K562 (cell line): ENCODE measurements around the gene GALR3. TPM values are rescaled to one million over a fixed set of nuclear protein-coding genes. Genes with fewer than 3 reads are reported as not detected.

Source experiments
- AFF1 ChIP-seq, 2 experiments: fragments of 450-650 bp; IDR thresholded peaks; 2 replicates each; pipeline ENCODE4 v1.6.1; 2018; ENCODE audit warnings: mild to moderate bottlenecking in 2 of 2, low read depth in 1 of 2; ENCODE audit not compliant: partially characterized antibody in 2 of 2
- ATF1 ChIP-seq, 2 experiments: fragments of 450-650 bp in 1 of 2; IDR thresholded peaks; 2 replicates each; pipeline ENCODE4 v1.6.1; 2016; ENCODE audit warnings: missing compliant biosample characterization in 1 of 2, missing genetic modification characterization in 1 of 2
- ESRRA ChIP-seq: fragments of 450-650 bp; IDR thresholded peaks from 2 replicates; pipeline ENCODE4 v1.6.1; 2014; ENCODE audit warnings: low read depth, mild to moderate bottlenecking, moderate library complexity, borderline replicate concordance
- ETV5 ChIP-seq: sonication (generic); formaldehyde crosslinking; IDR thresholded peaks from 2 replicates; pipeline ENCODE4 v1.4.0; 2020; ENCODE audit warnings: low read depth, mild to moderate bottlenecking, missing genetic modification reagents
- GTF2E2 ChIP-seq: fragments of 200-800 bp; sonication (Bioruptor generic); IDR thresholded peaks from 2 replicates; pipeline ENCODE4 v1.6.1; 2016; ENCODE audit warnings: missing genetic modification characterization, missing compliant biosample characterization
- IFI16 ChIP-seq: fragments of 250-450 bp; sonication (Bioruptor Pico); IDR thresholded peaks from 2 replicates; pipeline ENCODE4 v2.1.2; 2022; ENCODE audit warnings: mild to moderate bottlenecking, inconsistent platforms
- KDM4B ChIP-seq, 2 experiments: fragments of 450-650 bp in 1 of 2; sonication (generic) in 1 of 2; IDR thresholded peaks; 2 replicates each; pipeline ENCODE4 v1.6.1; 2016 to 2017; ENCODE audit warnings: borderline replicate concordance in 2 of 2, antibody characterized with exemption in 1 of 2, low read depth in 1 of 2, mild to moderate bottlenecking in 1 of 2
- KLF13 ChIP-seq: fragments of 450-650 bp; IDR thresholded peaks from 2 replicates; pipeline ENCODE4 v1.6.1; 2016; ENCODE audit warnings: missing genetic modification characterization, low read depth, mild to moderate bottlenecking, missing compliant biosample characterization, moderate library complexity, borderline replicate concordance
- MED1 ChIP-seq: sonication (generic); formaldehyde crosslinking; IDR thresholded peaks from 2 replicates; pipeline ENCODE4 v1.8.1; 2023; ENCODE audit warnings: missing genetic modification reagents, borderline replicate concordance
- POLR2AphosphoS5 ChIP-seq: IDR thresholded peaks from 2 replicates; pipeline ENCODE4 v1.6.1; 2011; ENCODE audit warnings: mild to moderate bottlenecking, low read depth, low read length, moderate library complexity; ENCODE audit not compliant: control insufficient read depth, insufficient read depth
- RBBP5 ChIP-seq: fragments of 200-600 bp; sonication (generic); IDR thresholded peaks from 2 replicates; pipeline ENCODE4 v1.6.1; 2012; ENCODE audit warnings: borderline replicate concordance, mild to moderate bottlenecking, low read length, control low read depth, inconsistent platforms; ENCODE audit not compliant: insufficient read depth, poor library complexity, severe bottlenecking
- SUPT5H ChIP-seq: fragments of 450-650 bp; IDR thresholded peaks from 2 replicates; pipeline ENCODE4 v1.6.1; 2016
- TBP ChIP-seq: optimal IDR thresholded peaks from 2 replicates; pipeline ENCODE3; 2011; ENCODE audit warnings: low read depth, low read length, improper control_type of control experiment
- polyA plus RNA-seq, 8 experiments: library from polyadenylated mRNA; depleted of rRNA in 4 of 8; stranded (reverse) in 5 of 8; unstranded in 3 of 8; fragments of >200 nt; fragmentation: Nextera tagmentation in 2 of 8; fragmentation: Illumina TruSeq in 1 of 8; extraction: Ambion mirVana in 2 of 8; extraction: Trizol in 1 of 8; gene quantifications; 2 replicates each; pipeline versions ENCODE4 v1.2.1 to v1.2.3, GENCODE V29; 2011 to 2014; ENCODE audit warnings: inconsistent platforms in 1 of 8, missing spikeins in 1 of 8
- total RNA-seq, 7 experiments: library from RNA; depleted of rRNA in 6 of 7; stranded (reverse); fragments of >200 nt in 6 of 7; fragmentation: Illumina TruSeq in 2 of 7; extraction: Trizol in 2 of 7; gene quantifications; 2 replicates each; pipeline versions ENCODE4 v1.2.1 to v1.2.3, GENCODE V29; 2011 to 2021; ENCODE audit warnings: low replicate concordance in 1 of 7
- TF ChIP-seq, protein P1 (sequence below): fragments of 450-650 bp; IDR thresholded peaks from 2 replicates; pipeline ENCODE4 v1.7.1; 2018; ENCODE audit warnings: mild to moderate bottlenecking, low read depth; ENCODE audit not compliant: partially characterized antibody
- TF ChIP-seq, protein P2 (sequence below): fragments of 450-650 bp; IDR thresholded peaks from 2 replicates; pipeline ENCODE4 v1.6.1; 2016; ENCODE audit warnings: antibody characterized with exemption
- TF ChIP-seq, protein P3 (sequence below): IDR thresholded peaks from 3 replicates; pipeline ENCODE4 v1.6.1; 2011; ENCODE audit warnings: borderline replicate concordance, mild to moderate bottlenecking; ENCODE audit not compliant: insufficient read length, insufficient read depth

GALR3 gene
- total and polyA plus RNA-seq, 9 of the 15 experiments (the other 6 are each of a cell fraction or from before 2014, with no cell fraction given) = 0.13 TPM; not detected in 8

- TF ChIP-seq KLF13 (tag) (0 out of 2 replicates have a peak, but pooled peaks have one; percentile 47), MED1 (CRISPR knock-in tag) (0 out of 2 replicates have a peak, but pooled peaks have one; percentile 56), GTF2E2 (tag) (peak; percentile 86; the same call in 1 of the 2 replicates), ESRRA (0 out of 2 replicates have a peak, but pooled peaks have one; percentile 14), RBBP5 (peak; percentile 75), AFF1 (IDR thresholded peaks at IDR 0.05; ENCODE audit: low read depth in 1 of 2, partially characterized antibody in 2 of 2) (peak in 1 of 2 experiments; percentile 66), ETV5 (peak; percentile 84), IFI16 (CRISPR knock-in tag) (no peak), SUPT5H (peak; percentile 97), ATF1 (CRISPR knock-in tag; IDR thresholded peaks at IDR 0.05) (no peak), ATF1 (tag; IDR thresholded peaks at IDR 0.05) (peak; percentile 37; the same call in 1 of the 2 replicates), KDM4B (IDR thresholded peaks at IDR 0.05; ENCODE audit: borderline replicate concordance in 2 of 2, low read depth in 1 of 2) (0 out of 4 replicates have a peak, but pooled peaks of 1 of the 2 experiments have one; percentile 68), POLR2AphosphoS5 (peak; percentile 85), TBP (peak; percentile 79)
- TF ChIP-seq, protein P1, sequence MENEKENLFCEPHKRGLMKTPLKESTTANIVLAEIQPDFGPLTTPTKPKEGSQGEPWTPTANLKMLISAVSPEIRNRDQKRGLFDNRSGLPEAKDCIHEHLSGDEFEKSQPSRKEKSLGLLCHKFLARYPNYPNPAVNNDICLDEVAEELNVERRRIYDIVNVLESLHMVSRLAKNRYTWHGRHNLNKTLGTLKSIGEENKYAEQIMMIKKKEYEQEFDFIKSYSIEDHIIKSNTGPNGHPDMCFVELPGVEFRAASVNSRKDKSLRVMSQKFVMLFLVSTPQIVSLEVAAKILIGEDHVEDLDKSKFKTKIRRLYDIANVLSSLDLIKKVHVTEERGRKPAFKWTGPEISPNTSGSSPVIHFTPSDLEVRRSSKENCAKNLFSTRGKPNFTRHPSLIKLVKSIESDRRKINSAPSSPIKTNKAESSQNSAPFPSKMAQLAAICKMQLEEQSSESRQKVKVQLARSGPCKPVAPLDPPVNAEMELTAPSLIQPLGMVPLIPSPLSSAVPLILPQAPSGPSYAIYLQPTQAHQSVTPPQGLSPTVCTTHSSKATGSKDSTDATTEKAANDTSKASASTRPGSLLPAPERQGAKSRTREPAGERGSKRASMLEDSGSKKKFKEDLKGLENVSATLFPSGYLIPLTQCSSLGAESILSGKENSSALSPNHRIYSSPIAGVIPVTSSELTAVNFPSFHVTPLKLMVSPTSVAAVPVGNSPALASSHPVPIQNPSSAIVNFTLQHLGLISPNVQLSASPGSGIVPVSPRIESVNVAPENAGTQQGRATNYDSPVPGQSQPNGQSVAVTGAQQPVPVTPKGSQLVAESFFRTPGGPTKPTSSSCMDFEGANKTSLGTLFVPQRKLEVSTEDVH = peak; percentile 78
- TF ChIP-seq, protein P2, sequence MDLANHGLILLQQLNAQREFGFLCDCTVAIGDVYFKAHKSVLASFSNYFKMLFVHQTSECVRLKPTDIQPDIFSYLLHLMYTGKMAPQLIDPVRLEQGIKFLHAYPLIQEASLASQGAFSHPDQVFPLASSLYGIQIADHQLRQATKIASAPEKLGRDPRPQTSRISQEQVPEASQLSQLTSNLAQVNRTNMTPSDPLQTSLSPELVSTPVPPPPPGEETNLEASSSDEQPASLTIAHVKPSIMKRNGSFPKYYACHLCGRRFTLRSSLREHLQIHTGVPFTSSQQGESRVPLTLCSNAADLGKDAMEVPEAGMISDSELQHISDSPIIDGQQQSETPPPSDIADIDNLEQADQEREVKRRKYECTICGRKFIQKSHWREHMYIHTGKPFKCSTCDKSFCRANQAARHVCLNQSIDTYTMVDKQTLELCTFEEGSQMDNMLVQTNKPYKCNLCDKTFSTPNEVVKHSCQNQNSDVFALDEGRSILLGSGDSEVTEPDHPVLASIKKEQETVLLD = peak; percentile 81
- TF ChIP-seq, protein P3, sequence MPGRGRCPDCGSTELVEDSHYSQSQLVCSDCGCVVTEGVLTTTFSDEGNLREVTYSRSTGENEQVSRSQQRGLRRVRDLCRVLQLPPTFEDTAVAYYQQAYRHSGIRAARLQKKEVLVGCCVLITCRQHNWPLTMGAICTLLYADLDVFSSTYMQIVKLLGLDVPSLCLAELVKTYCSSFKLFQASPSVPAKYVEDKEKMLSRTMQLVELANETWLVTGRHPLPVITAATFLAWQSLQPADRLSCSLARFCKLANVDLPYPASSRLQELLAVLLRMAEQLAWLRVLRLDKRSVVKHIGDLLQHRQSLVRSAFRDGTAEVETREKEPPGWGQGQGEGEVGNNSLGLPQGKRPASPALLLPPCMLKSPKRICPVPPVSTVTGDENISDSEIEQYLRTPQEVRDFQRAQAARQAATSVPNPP = no peak
These were observed 26.0 kb downstream of the GALR3 start, which contains the start of gene EIF3L (continued) for GRCh38 chr22:37849089-37849751.
